Measurements from ENCODE around the gene CCDC50. TPM values are rescaled to one million over a fixed set of nuclear protein-coding genes. Genes with fewer than 3 reads are reported as not detected.

The CCDC50 gene
- total and polyA plus RNA-seq, 2 of the 8 experiments (the other 6 are each of a cell fraction or from before 2014, with no cell fraction given): 7.3 to 19.2 TPM

DNA sequence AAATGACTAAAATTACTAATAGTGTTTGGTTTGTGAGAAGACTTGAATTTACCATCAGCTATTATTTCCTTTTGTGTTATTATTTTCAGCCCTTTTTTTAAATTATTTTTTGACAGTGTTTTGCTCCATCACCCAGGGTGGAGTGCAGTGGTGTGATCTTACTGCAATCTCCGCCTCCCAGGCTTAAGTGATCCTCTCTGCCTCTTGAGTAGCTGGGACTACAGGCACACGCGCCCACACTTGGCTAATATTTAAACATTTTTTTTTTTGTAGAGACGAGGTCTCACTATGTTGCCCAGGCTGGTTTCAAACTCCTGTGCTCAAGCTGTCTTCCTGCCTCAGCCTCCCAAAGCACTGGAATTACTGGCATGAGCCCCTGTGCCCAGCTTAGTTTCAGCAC lies 32.8 kb downstream of the CCDC50 start:
- FAIRE-seq (no peak), DNase-seq (ENCODE audit: low read depth in 1 of 2, low spot score in 2 of 2) (no peak)
- no peak overlapping the region for H2AK5ac ChIP-seq (ENCODE audit: low read depth, low read length)
- peaks cover 0 to 5% (median 0%) of the 10 kb centered on the region in 4 experiments; a peak in 3 of 7 replicates for H3K4me1 ChIP-seq (replicated peaks in 1 of 4; ENCODE audit: control insufficient read depth in 3 of 4, insufficient read depth in 4 of 4, low read length in 3 of 4)
- no peak overlapping the region for H2BK5ac ChIP-seq (ENCODE audit: low read depth, low read length)
- H3K9me3 ChIP-seq (ENCODE audit: insufficient read depth in 2 of 2, low read depth in 1 of 2, low read length in 1 of 2): no peaks in the 10 kb centered on the region
- H3K4ac ChIP-seq (replicated peaks; ENCODE audit: insufficient read length, low read depth, low read length): no peak overlapping the region
- no peak overlapping the region for H3K4me2 ChIP-seq (ENCODE audit: insufficient read depth in 1 of 2, low read depth in 2 of 2, low read length in 2 of 2)
- no peak overlapping the region for H2BK20ac ChIP-seq (ENCODE audit: low read length)
- 98% methylated on average over 4 of the region's 4 CpGs; no CpG with 5 or more reads in 1 of the 2 experiments for WGBS, 2 experiments (ENCODE audit: extremely low coverage in 1 of 2, insufficient coverage in 1 of 2, insufficient read length in 1 of 2, insufficient replicate concordance in 2 of 2, low coverage in 1 of 2, low lambda C conversion rate in 2 of 2, missing lambda C conversion rate in 1 of 2)
- no peaks in the 10 kb centered on the region for H3K79me1 ChIP-seq (ENCODE audit: low read depth, low read length)
- H3K79me2 ChIP-seq (ENCODE audit: control insufficient read depth in 1 of 2, insufficient read depth in 2 of 2, low read length in 2 of 2): no peaks in the 10 kb centered on the region
- no peaks in the 10 kb centered on the region for H4K20me1 ChIP-seq (replicated peaks in 1 of 2; ENCODE audit: control insufficient read depth in 1 of 2, insufficient read depth in 2 of 2, low read length in 2 of 2)
- CTCF ChIA-PET (ENCODE audit: partially characterized antibody): no interaction called here
- no peaks in the 10 kb centered on the region for H3K23me2 ChIP-seq (ENCODE audit: low read depth, low read length)
- no peak overlapping the region for H3K18ac ChIP-seq (ENCODE audit: extremely low read depth, low read length)
- no peak overlapping the region for H3K9ac ChIP-seq (replicated peaks in 1 of 4; ENCODE audit: extremely low read depth in 1 of 4, low read depth in 3 of 4, low read length in 3 of 4)
- no peak overlapping the region for H3K56ac ChIP-seq (replicated peaks; ENCODE audit: insufficient read length, low read depth, low read length)
- H3K23ac ChIP-seq (ENCODE audit: insufficient read length): no peak overlapping the region
- no peak overlapping the region for H3K4me3 ChIP-seq (ENCODE audit: extremely low read depth in 1 of 4, insufficient read depth in 2 of 4, low read depth in 3 of 4, low read length in 4 of 4)
- H2BK120ac ChIP-seq (replicated peaks; ENCODE audit: low read depth, low read length): no peak overlapping the region
- no peak overlapping the region for H3K27ac ChIP-seq (ENCODE audit: low read depth, low read length)
- H2BK12ac ChIP-seq (ENCODE audit: low read depth, low read length): no peak overlapping the region
- H4K5ac ChIP-seq (ENCODE audit: insufficient read length, low read depth, low read length): no peak overlapping the region
- peaks cover 0 to 4% (median 0%) of the 10 kb centered on the region in 4 experiments; a peak in 1 of 8 replicates for H3K36me3 ChIP-seq (ENCODE audit: control insufficient read depth in 2 of 4, insufficient read depth in 4 of 4, low read length in 3 of 4)
- H4K91ac ChIP-seq (replicated peaks; ENCODE audit: insufficient read length, low read length): no peak overlapping the region
- no peak overlapping the region for H2BK15ac ChIP-seq (ENCODE audit: low read length)
- H2AFZ ChIP-seq (ENCODE audit: low read length): no peak overlapping the region
- H4K8ac ChIP-seq (ENCODE audit: extremely low read depth, insufficient read depth, low read length): no peak overlapping the region
- no peak for TF ChIP-seq KDM1A (IDR thresholded peaks at IDR 0.05; ENCODE audit: borderline replicate concordance, low read length)
- TF ChIP-seq, protein P1, sequence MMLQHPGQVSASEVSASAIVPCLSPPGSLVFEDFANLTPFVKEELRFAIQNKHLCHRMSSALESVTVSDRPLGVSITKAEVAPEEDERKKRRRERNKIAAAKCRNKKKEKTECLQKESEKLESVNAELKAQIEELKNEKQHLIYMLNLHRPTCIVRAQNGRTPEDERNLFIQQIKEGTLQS (IDR thresholded peaks at IDR 0.05; ENCODE audit: insufficient read depth, low read depth, low read length): no peak
- TF ChIP-seq POU5F1 (IDR thresholded peaks at IDR 0.05; ENCODE audit: low read depth, low read length): no peak
- TF ChIP-seq KDM5A (IDR thresholded peaks at IDR 0.05; ENCODE audit: low read length): no peak
- TF ChIP-seq SIX5 (IDR thresholded peaks at IDR 0.05; ENCODE audit: low read depth, low read length): no peak
- TF ChIP-seq CHD1 (IDR thresholded peaks at IDR 0.05; ENCODE audit: low read depth, low read length): no peak
- TF ChIP-seq POLR2A (IDR thresholded peaks at IDR 0.05; ENCODE audit: control extremely low read depth in 1 of 2, low read depth in 2 of 2, low read length in 2 of 2): no peak
- TF ChIP-seq RFX5 (IDR thresholded peaks at IDR 0.05; ENCODE audit: borderline replicate concordance, low read depth, low read length): no peak
- no peak for TF ChIP-seq SIRT6 (IDR thresholded peaks at IDR 0.05; ENCODE audit: low read length)
- TF ChIP-seq CREB1 (IDR thresholded peaks at IDR 0.05): no peak
- no peak for TF ChIP-seq BACH1 (IDR thresholded peaks at IDR 0.05; ENCODE audit: low read length)
- no peak for TF ChIP-seq GABPA (IDR thresholded peaks at IDR 0.05; ENCODE audit: borderline replicate concordance, insufficient read depth, low read length)
- no peak for TF ChIP-seq ASH2L (IDR thresholded peaks at IDR 0.05; ENCODE audit: low read length)
- no peak for TF ChIP-seq CEBPB (IDR thresholded peaks at IDR 0.05; ENCODE audit: low read depth, low read length)
- TF ChIP-seq SP1 (IDR thresholded peaks at IDR 0.05; ENCODE audit: low read depth, low read length): no peak
- POLR2A ChIA-PET (ENCODE audit: partially characterized antibody): no interaction called here
- no peak overlapping the region for H3K14ac ChIP-seq (ENCODE audit: insufficient read length)
- H3K27me3 ChIP-seq (replicated peaks in 1 of 4; ENCODE audit: control insufficient read depth in 3 of 4, extremely low read depth in 1 of 4, insufficient read depth in 3 of 4, low read length in 3 of 4): no peaks in the 10 kb centered on the region

Data from H1 (cell line).